M059J (cell line): ENCODE measurements around the gene SLC25A38. TPM values are rescaled to one million over a fixed set of nuclear protein-coding genes. Genes with fewer than 3 reads are reported as not detected.

Experiments
- DNase-seq: peaks from one replicate; pipeline ENCODE4 v3.0.0-alpha.2; 2012; ENCODE audit warnings: low read depth
- total RNA-seq: library from RNA; depleted of rRNA; stranded (reverse); fragments of >200 nt; shearing (Covaris generic); gene quantifications from 2 replicates; pipeline ENCODE4 v1.2.3, GENCODE V29; 2014

SLC25A38 gene
- total RNA-seq, 1 experiment from 2014 or later = 20.6 TPM

GRCh38 chr3:39376959-39377634 lies 6.1 kb upstream of the SLC25A38 start:
- DNase-seq = no peak

GRCh38 chr3:39378088-39378487 lies 5.1 kb upstream of the SLC25A38 start:
- DNase-seq = peak; percentile 27

- no peak for DNase-seq
Observed at GRCh38 chr3:39378957-39379777, 4.0 kb upstream of the SLC25A38 start.

GRCh38 chr3:39379778-39380155 lies 3.4 kb upstream of the SLC25A38 start:
- no peak for DNase-seq

GRCh38 chr3:39381432-39381831 lies 1.7 kb upstream of the SLC25A38 start:
- peak; percentile 2 for DNase-seq

- peak; percentile 87 for DNase-seq
Observed at GRCh38 chr3:39383881-39384664, 903 bp downstream of the SLC25A38 start.

- no peak for DNase-seq
Observed at GRCh38 chr3:39384665-39385000, 1.5 kb downstream of the SLC25A38 start.

GRCh38 chr3:39385456-39386090 lies 2.4 kb downstream of the SLC25A38 start:
- DNase-seq = no peak

- no peak for DNase-seq
Observed at GRCh38 chr3:39386318-39386717, 3.1 kb downstream of the SLC25A38 start.

GRCh38 chr3:39387411-39387975 lies 4.3 kb downstream of the SLC25A38 start:
- no peak for DNase-seq

- no peak for DNase-seq
Observed at GRCh38 chr3:39388153-39388552, 5.0 kb downstream of the SLC25A38 start.

GRCh38 chr3:39388741-39389248 lies 5.6 kb downstream of the SLC25A38 start:
- no peak for DNase-seq

- DNase-seq = no peak
Observed at GRCh38 chr3:39390181-39390580, 7.0 kb downstream of the SLC25A38 start.

GRCh38 chr3:39396690-39397089 lies 13.5 kb downstream of the SLC25A38 start:
- no peak for DNase-seq

- no peak for DNase-seq
Observed at GRCh38 chr3:39398700-39399099, 15.5 kb downstream of the SLC25A38 start.

GRCh38 chr3:39401983-39402382 lies 18.8 kb downstream of the SLC25A38 start:
- no peak for DNase-seq

- no peak for DNase-seq
Observed at GRCh38 chr3:39404943-39405686, 21.9 kb downstream of the SLC25A38 start.

- DNase-seq = no peak
Observed at GRCh38 chr3:39405687-39406367, 22.7 kb downstream of the SLC25A38 start.

GRCh38 chr3:39406368-39407258 lies 23.4 kb downstream of the SLC25A38 start, which contains the start of gene RPSA:
Gene RPSA, plus strand, starts transcription at chr3:39406720. Its CDS starts 934 bp downstream, at chr3:39407654.
- DNase-seq = peak; percentile 94
